Upper lobe of left lung (tissue), 4 donors: ENCODE data around the gene UBA1.

Experiments
- CTCF ChIP-seq, 6 experiments: fragments of 450-650 bp in 4 of 6; fragments of 200-600 bp in 2 of 6; sonication (generic) in 2 of 6; IDR thresholded peaks; one replicate each; pipeline ENCODE4 v1.5.1; 2016 to 2019; ENCODE audit warnings: antibody characterized with exemption in 6 of 6
- EP300 ChIP-seq, 4 donors: sonication (generic); formaldehyde crosslinking; IDR thresholded peaks; one replicate each; pipeline ENCODE4 v1.5.1; 2017; ENCODE audit warnings: antibody characterized with exemption in 4 of 4, control low read depth in 2 of 4
- POLR2A ChIP-seq, 4 donors: fragments of 450-650 bp; IDR thresholded peaks; one replicate each; pipeline ENCODE4 v1.5.1; 2016 to 2017; ENCODE audit warnings: antibody characterized with exemption in 4 of 4, mild to moderate bottlenecking in 2 of 4
- POLR2AphosphoS5 ChIP-seq, 2 donors: sonication (generic); formaldehyde crosslinking; IDR thresholded peaks; one replicate each; pipeline ENCODE4 v1.5.1; 2017; ENCODE audit warnings: antibody characterized with exemption in 2 of 2

- no peak for TF ChIP-seq CTCF (IDR thresholded peaks at IDR 0.05)
- TF ChIP-seq POLR2A (IDR thresholded peaks at IDR 0.05) = peak in 2 of 4 donors; percentile 72 to 91
- TF ChIP-seq POLR2AphosphoS5 (IDR thresholded peaks at IDR 0.05) = peak; percentile 41 to 54
- TF ChIP-seq EP300 (IDR thresholded peaks at IDR 0.05) = no peak
Observed at GRCh38 chrX:47232803-47233332, 39.2 kb downstream of the UBA1 start, which contains the start of gene USP11.
